Subcutaneous adipose tissue (tissue), 4 donors: Measurements from ENCODE around the gene IL9. TPM values are rescaled to one million over a fixed set of nuclear protein-coding genes. Genes with fewer than 3 reads are reported as not detected.

Source experiments
- total RNA-seq, 4 donors: library from RNA; depleted of rRNA; stranded (reverse); fragments of >200 nt; gene quantifications; one replicate each; pipeline ENCODE4 v1.1.0, GENCODE V29; 2016
- TF ChIP-seq, protein P1 (sequence below): fragments of 450-650 bp; IDR thresholded peaks from one replicate; pipeline ENCODE4 v1.5.1; 2016; ENCODE audit warnings: low read depth, mild to moderate bottlenecking, control low read depth, antibody characterized with exemption, moderate library complexity

Gene IL9
- total RNA-seq, 4 donors from 2014 or later: not detected

GRCh38 chr5:135891268-135891667, 4.4 kb downstream of the IL9 start:
- TF ChIP-seq, protein P1, sequence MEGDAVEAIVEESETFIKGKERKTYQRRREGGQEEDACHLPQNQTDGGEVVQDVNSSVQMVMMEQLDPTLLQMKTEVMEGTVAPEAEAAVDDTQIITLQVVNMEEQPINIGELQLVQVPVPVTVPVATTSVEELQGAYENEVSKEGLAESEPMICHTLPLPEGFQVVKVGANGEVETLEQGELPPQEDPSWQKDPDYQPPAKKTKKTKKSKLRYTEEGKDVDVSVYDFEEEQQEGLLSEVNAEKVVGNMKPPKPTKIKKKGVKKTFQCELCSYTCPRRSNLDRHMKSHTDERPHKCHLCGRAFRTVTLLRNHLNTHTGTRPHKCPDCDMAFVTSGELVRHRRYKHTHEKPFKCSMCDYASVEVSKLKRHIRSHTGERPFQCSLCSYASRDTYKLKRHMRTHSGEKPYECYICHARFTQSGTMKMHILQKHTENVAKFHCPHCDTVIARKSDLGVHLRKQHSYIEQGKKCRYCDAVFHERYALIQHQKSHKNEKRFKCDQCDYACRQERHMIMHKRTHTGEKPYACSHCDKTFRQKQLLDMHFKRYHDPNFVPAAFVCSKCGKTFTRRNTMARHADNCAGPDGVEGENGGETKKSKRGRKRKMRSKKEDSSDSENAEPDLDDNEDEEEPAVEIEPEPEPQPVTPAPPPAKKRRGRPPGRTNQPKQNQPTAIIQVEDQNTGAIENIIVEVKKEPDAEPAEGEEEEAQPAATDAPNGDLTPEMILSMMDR: no peak

DNA sequence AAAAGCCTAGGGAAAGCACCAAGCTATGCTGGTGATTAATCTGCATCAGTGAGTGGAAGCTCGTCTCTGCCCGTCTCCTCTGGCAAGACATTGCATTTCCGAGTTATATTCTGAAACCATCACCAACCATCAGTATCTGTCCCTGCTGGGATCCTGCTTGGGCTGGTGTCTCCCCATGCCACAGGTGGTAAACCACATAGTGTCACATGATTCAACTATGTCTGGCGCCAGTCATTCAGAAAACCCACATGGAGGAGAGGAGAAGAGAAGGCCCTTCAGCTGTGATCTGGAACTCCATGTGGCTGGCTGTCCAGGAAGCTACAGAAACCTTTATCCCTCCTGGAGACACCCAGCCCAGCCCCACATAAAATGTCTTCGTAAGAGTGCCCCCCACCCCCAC, 4.8 kb downstream of the IL9 start:
- TF ChIP-seq, protein P1: no peak

DNA sequence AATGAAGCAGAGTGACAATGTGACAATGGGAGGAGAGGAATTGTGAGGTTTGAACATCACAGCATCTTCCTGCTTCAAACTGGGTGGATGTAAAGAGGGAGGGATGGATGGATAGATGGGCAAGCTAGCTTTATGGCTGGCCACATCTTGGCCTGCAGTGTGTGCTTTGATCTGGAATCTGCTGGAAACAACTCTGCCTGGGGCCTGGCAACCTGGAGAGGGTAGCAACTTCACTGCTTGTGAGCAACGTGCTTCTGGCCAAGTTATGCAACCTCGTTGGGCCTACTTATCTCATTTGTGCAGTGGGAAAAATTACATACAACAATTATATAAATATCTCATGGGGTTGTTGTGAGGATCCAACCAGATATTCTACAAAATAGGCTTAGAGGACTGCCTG, 5.3 kb downstream of the IL9 start:
- TF ChIP-seq, protein P1: no peak

DNA sequence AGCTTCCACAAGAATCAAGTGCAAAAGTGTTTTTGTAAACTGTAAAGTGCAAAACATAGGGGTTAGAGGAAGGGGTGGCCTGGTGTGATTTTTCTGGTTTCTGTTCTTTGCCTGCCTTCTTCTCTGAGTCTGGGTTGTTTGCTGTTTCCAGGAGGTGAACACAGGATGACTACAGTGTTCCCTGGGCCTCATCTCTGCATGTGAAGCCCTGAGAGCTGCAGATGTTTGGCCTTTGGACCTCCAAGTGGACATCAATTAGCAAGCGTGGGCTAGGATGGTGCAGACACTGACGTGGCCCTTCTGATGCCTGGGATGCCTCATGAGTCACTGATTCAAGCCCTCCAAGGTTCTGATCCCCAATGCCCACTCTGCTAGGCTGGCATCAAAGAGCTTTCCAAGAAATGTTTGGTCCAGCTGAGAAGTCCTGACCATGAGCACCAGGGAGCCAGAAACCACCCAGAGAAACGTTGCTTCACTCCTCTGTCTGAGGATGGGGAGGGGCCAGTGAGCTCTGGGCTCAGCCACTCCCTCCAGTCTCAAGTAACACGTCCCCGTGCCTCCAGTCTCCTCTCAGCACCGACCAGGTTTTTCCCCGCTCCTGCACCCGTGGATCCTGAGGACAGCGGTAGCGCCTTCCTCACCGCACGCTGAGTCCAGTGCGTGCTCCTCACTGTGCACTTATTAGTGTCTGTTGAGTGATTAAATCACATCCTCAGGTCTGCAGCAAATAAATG, 7.6 kb downstream of the IL9 start:
- TF ChIP-seq, protein P1: no peak

GRCh38 chr5:135887447-135887864, 8.2 kb downstream of the IL9 start:
- TF ChIP-seq, protein P1: no peak

- TF ChIP-seq, protein P1: no peak
Measured at GRCh38 chr5:135886136-135886535, 9.5 kb downstream of the IL9 start.

DNA sequence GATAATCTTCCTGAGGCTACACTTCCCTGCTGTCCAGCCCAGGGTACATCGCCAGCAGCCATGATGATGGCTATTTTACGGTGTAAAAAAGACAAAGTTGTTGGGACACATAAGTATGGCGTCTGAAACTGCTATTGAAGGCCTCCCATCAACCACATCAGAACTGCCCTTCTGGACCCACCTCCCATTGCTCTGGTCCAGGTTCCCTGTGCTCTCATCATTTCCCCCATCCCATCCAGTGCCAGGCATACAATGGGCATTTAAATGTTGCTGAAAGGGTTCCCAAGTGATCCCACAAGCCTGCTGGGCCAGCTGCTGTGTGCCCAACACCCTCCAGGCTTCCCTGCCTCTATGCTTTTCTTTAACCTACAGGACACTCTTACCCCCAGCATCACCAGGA, 10.6 kb downstream of the IL9 start:
- TF ChIP-seq, protein P1: no peak
